HepG2 (cell line): ENCODE measurements around the gene NDUFB10. TPM values are rescaled to one million over a fixed set of nuclear protein-coding genes. Genes with fewer than 3 reads are reported as not detected.

Source experiments
- ATAC-seq: fragments of 200-7000 bp; cut with Tn5 transposase; 3 replicates; pipeline ENCODE4 v1.9.1; 2020; ENCODE audit warnings: mild to moderate bottlenecking, moderate library complexity
- BruUV-seq: library from RNA; stranded (reverse); fragments of 400-500 nt; replicated peaks from 2 replicates; lab custom pipeline; 2021; lab: Mats Ljungman, UMichigan
- CTCF ChIA-PET: fragments of 300-600 bp; formaldehyde crosslinking; extraction: SDS; loops from one replicate; lab custom pipeline; 2021; ENCODE audit warnings: low total read pairs, inconsistent platforms, low intra/inter-chr PET ratio; lab: Yijun Ruan, JAX
- POLR2A ChIA-PET: fragments of 350-600 bp; sonication (Branson Sonifier 250); formaldehyde crosslinking; loops from one replicate; lab custom pipeline; 2020; ENCODE audit warnings: antibody characterized with exemption, inconsistent platforms; lab: Yijun Ruan, JAX
- DNase-seq: peaks from one replicate; pipeline ENCODE4 v3.0.0-alpha.2; 2015; ENCODE audit warnings: low spot score
- FAIRE-seq: peaks from 3 replicates; lab custom pipeline; 2011; peaks lifted over from hg19 to GRCh38; lab: Jason Lieb, UNC
- H2AFZ ChIP-seq: one replicate; pipeline ENCODE4 v1.6.1; 2011; ENCODE audit warnings: low read length, inconsistent platforms
- H3K27ac ChIP-seq: fragments of 300-600 bp; 3 replicates; pipeline ENCODE4 v1.8.0; 2011; ENCODE audit warnings: mixed run types, mild to moderate bottlenecking, mixed read lengths, low read length, inconsistent platforms; ENCODE audit not compliant: insufficient read depth; ENCODE audit errors: extremely low read length
- H3K27me3 ChIP-seq, 2 experiments: fragments of 200-600 bp in 1 of 2; 2 replicates in 1 of 2; 3 replicates in 1 of 2; pipeline versions ENCODE4 v1.6.0 to v1.8.0; 2011; ENCODE audit warnings: low read length in 2 of 2, mild to moderate bottlenecking in 2 of 2, moderate library complexity in 2 of 2, inconsistent platforms in 1 of 2; ENCODE audit not compliant: insufficient read depth in 2 of 2, control insufficient read depth in 1 of 2
- H3K36me3 ChIP-seq, 2 experiments: fragments of 200-600 bp in 1 of 2; replicated peaks in 1 of 2; 2 replicates in 1 of 2; 3 replicates in 1 of 2; pipeline versions ENCODE4 v1.5.1 to v1.8.0; 2011; ENCODE audit warnings: low read length in 2 of 2, inconsistent platforms in 1 of 2; ENCODE audit not compliant: insufficient read depth in 2 of 2, control insufficient read depth in 1 of 2
- H3K4me1 ChIP-seq: 2 replicates; pipeline ENCODE4 v1.5.1; 2012; ENCODE audit warnings: low read length, inconsistent platforms; ENCODE audit not compliant: insufficient read depth
- H3K4me2 ChIP-seq: 2 replicates; pipeline ENCODE4 v1.6.0; 2011; ENCODE audit warnings: low read depth, low read length, inconsistent platforms
- H3K4me3 ChIP-seq, 3 experiments: fragments of 200-600 bp in 1 of 3; sonication (generic), shearing (Covaris generic) in 1 of 3; replicated peaks in 1 of 3; 2 replicates each; pipeline ENCODE4 v1.5.1; 2011 to 2016; ENCODE audit warnings: low read length in 3 of 3, inconsistent platforms in 2 of 3, low read depth in 2 of 3, mild to moderate bottlenecking in 2 of 3, control low read depth in 1 of 3, mixed read lengths in 1 of 3; ENCODE audit not compliant: insufficient read depth in 1 of 3
- H3K79me2 ChIP-seq: one replicate; pipeline ENCODE4 v1.6.1; 2011; ENCODE audit warnings: low read length, inconsistent platforms; ENCODE audit not compliant: insufficient read depth
- H3K9ac ChIP-seq: 2 replicates; pipeline ENCODE4 v1.6.0; 2011; ENCODE audit warnings: mild to moderate bottlenecking, low read depth, low read length, inconsistent platforms; ENCODE audit not compliant: insufficient read depth
- H3K9me3 ChIP-seq: 2 replicates; pipeline ENCODE4 v1.5.1; 2012; ENCODE audit warnings: mild to moderate bottlenecking, low read length
- H4K20me1 ChIP-seq: 2 replicates; pipeline ENCODE4 v1.6.0; 2011; ENCODE audit warnings: inconsistent platforms, mild to moderate bottlenecking, low read length, moderate library complexity; ENCODE audit not compliant: insufficient read depth
- AGO1 ChIP-seq: fragments of 200-400 bp; formaldehyde crosslinking; IDR thresholded peaks from 2 replicates; pipeline ENCODE4 v1.6.1; 2017; ENCODE audit warnings: mild to moderate bottlenecking, low read depth, low read length, moderate library complexity; ENCODE audit not compliant: poor library complexity, severe bottlenecking
- ATF6 ChIP-seq: sonication (generic); formaldehyde crosslinking; conservative IDR thresholded peaks from 2 replicates; pipeline ENCODE4 v1.4.0; 2020; ENCODE audit warnings: missing genetic modification reagents
- HOXA7 ChIP-seq: sonication (generic); formaldehyde crosslinking; IDR thresholded peaks from 2 replicates; pipeline ENCODE4 v1.8.1; 2022; ENCODE audit warnings: mild to moderate bottlenecking, missing genetic modification reagents, moderate library complexity
- KIAA2018 ChIP-seq: sonication (generic); formaldehyde crosslinking; IDR thresholded peaks from 2 replicates; pipeline ENCODE4 v1.5.0; 2020; ENCODE audit warnings: mild to moderate bottlenecking, missing genetic modification reagents, borderline replicate concordance
- MYPOP ChIP-seq: sonication (generic); formaldehyde crosslinking; IDR thresholded peaks from 2 replicates; pipeline ENCODE4 v1.8.1; 2023; ENCODE audit warnings: mild to moderate bottlenecking, moderate library complexity, missing genetic modification reagents
- NFIC ChIP-seq: IDR thresholded peaks from 2 replicates; pipeline ENCODE4 v1.6.1; 2012; ENCODE audit warnings: mild to moderate bottlenecking, low read length, inconsistent platforms
- PAWR ChIP-seq: sonication (generic); formaldehyde crosslinking; IDR thresholded peaks from 2 replicates; pipeline ENCODE4 v1.4.0; 2020; ENCODE audit warnings: missing genetic modification reagents, mild to moderate bottlenecking, borderline replicate concordance
- RBAK ChIP-seq: sonication (generic); formaldehyde crosslinking; IDR thresholded peaks from 2 replicates; pipeline ENCODE4 v1.5.1; 2020; ENCODE audit warnings: mild to moderate bottlenecking, missing genetic modification reagents
- THAP11 ChIP-seq: IDR thresholded peaks from 2 replicates; pipeline ENCODE4 v1.6.1; 2016; ENCODE audit warnings: missing biosample characterization, missing genetic modification reagents
- ZBTB1 ChIP-seq: sonication (generic); formaldehyde crosslinking; IDR thresholded peaks from 2 replicates; pipeline ENCODE4 v1.4.0; 2020; ENCODE audit warnings: missing genetic modification reagents, borderline replicate concordance
- ZNF782 ChIP-seq: sonication (generic); formaldehyde crosslinking; IDR thresholded peaks from 2 replicates; pipeline ENCODE4 v1.4.0; 2020; ENCODE audit warnings: missing genetic modification reagents, mild to moderate bottlenecking, borderline replicate concordance
- ZSCAN9 ChIP-seq: IDR thresholded peaks from 2 replicates; pipeline ENCODE4 v1.6.1; 2016; ENCODE audit warnings: borderline replicate concordance
- WGBS: methylation state at CpG from one replicate; pipeline ENCODE4 v1.1.6; 2017; ENCODE audit warnings: low lambda C conversion rate; 5-methylcytosine and 5-hydroxymethylcytosine counted together
- in situ Hi-C: cut with HindIII; loops from 2 replicates; pipeline ENCODE4 v1.10.0; 2017; ENCODE audit warnings: low pct_unique_long_range_greater_than_20kb; ENCODE audit not compliant: extremely low pct_ligation_motif_present
- intact Hi-C: fragments of 100-400 bp; cut with micrococcal nuclease; formaldehyde crosslinking; loops from one replicate; pipeline ENCODE4 v1.10.0; 2022; ENCODE audit not compliant: unreplicated experiment
- polyA plus RNA-seq, 8 experiments: library from polyadenylated mRNA; depleted of rRNA in 3 of 8; stranded (reverse) in 7 of 8; unstranded in 1 of 8; fragments of >200 nt; fragmentation: Illumina TruSeq in 4 of 8; extraction: Trizol in 4 of 8; gene quantifications; 2 replicates each; pipeline versions ENCODE4 v1.2.1 to v1.2.3, GENCODE V29; 2011 to 2016; ENCODE audit warnings: low read depth in 4 of 8, missing spikeins in 1 of 8, mixed read lengths in 1 of 8; ENCODE audit not compliant: insufficient read depth in 1 of 8
- total RNA-seq, 5 experiments: library from RNA; depleted of rRNA; stranded (reverse); fragments of >200 nt; fragmentation: Illumina TruSeq; extraction: Trizol; gene quantifications; 2 replicates each; pipeline ENCODE4 v1.2.3, GENCODE V29; 2016; ENCODE audit warnings: low read depth in 1 of 5
- TF ChIP-seq, protein P1 (sequence below): sonication (generic); formaldehyde crosslinking; IDR thresholded peaks from 2 replicates; pipeline ENCODE4 v1.4.0; 2020; ENCODE audit warnings: missing genetic modification reagents

NDUFB10 gene
- total and polyA plus RNA-seq, 2 of the 13 experiments (the other 11 are each of a cell fraction or from before 2014, with no cell fraction given): 68.6 to 157 TPM

DNA sequence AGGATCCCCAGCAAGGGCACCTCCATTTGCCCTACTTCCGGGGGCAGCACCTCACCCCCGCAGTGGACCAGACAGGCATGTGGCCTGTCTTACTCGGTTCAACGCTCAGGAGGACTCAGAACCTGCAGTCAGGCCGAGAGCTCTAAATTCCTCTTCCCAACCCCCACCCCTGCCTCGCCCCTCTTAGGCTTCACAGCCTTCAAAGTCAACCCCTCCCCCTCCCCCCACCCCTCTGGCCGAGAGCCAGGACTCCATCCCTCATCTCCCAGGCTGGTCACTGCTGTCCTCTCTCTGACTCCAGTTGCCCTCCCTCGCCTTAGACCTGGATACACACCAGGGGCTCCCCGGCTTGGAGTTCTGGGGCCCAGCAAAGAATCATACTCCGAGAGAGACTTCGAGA, 33.1 kb upstream of the NDUFB10 start:
- BruUV-seq: no TSS peak
- ATAC-seq (no peak), DNase-seq (no peak), FAIRE-seq (no peak)
- Histone ChIP-seq H3K27ac (no peak overlapping the region), H2AFZ (no peak overlapping the region), H4K20me1 (no peaks in the 10 kb centered on the region), H3K4me1 (peaks cover 64% of the 10 kb centered on the region), H3K4me3 (no peak overlapping the region; a peak in 1 of 6 replicates), H3K9me3 (no peaks in the 10 kb centered on the region), H3K79me2 (no peaks in the 10 kb centered on the region), H3K4me2 (no peak overlapping the region; the same call in 1 of the 2 replicates), H3K36me3 (no peaks in the 10 kb centered on the region), H3K9ac (no peak overlapping the region), H3K27me3 (peaks cover 4 to 25% of the 10 kb centered on the region in 2 experiments)
- ChIA-PET POLR2A (interaction anchor here (1.2 kb wide), 1 partner anchor 14 kb away, joined by 3 read pairs; no protein-coding TSS in a partner anchor), CTCF (no interaction called here)
- WGBS: 7% methylated on average over 9 of the region's 11 CpGs
- intact Hi-C loops: no loop called here
- in situ Hi-C loops: no loop called here
- no peak for TF ChIP-seq PAWR (CRISPR knock-in tag)
- TF ChIP-seq AGO1: no peak
- TF ChIP-seq HOXA7 (CRISPR knock-in tag): no peak
- no peak for TF ChIP-seq THAP11 (CRISPR knock-in tag)
- TF ChIP-seq ZNF782 (CRISPR knock-in tag): no peak
- TF ChIP-seq MYPOP (CRISPR knock-in tag): no peak
- TF ChIP-seq, protein P1, sequence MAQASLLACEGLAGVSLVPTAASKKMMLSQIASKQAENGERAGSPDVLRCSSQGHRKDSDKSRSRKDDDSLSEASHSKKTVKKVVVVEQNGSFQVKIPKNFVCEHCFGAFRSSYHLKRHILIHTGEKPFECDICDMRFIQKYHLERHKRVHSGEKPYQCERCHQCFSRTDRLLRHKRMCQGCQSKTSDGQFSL: no peak
- TF ChIP-seq RBAK (CRISPR knock-in tag): no peak
- TF ChIP-seq KIAA2018 (CRISPR knock-in tag): no peak
- no peak for TF ChIP-seq ZBTB1
- TF ChIP-seq NFIC: no peak
- TF ChIP-seq ATF6 (CRISPR knock-in tag): no peak
- no peak for TF ChIP-seq ZSCAN9
